Panc1 (cell line): ENCODE results near the gene NPPB. TPM values are rescaled to one million over a fixed set of nuclear protein-coding genes. Genes with fewer than 3 reads are reported as not detected.

Source experiments
- ATAC-seq: fragments of 200-7000 bp; cut with Tn5 transposase; 2 replicates; pipeline ENCODE4 v1.9.1; 2020; ENCODE audit warnings: mild to moderate bottlenecking, moderate library complexity
- BruUV-seq: library from RNA; stranded (reverse); fragments of 400-500 nt; replicated peaks from 2 replicates; lab custom pipeline; 2021; lab: Mats Ljungman, UMichigan
- CTCF ChIA-PET: fragments of 300-600 bp; sonication (Branson Sonifier 250); formaldehyde crosslinking; loops from one replicate; lab custom pipeline; 2022; ENCODE audit warnings: antibody characterized with exemption; lab: Charles Lee
- POLR2A ChIA-PET: fragments of 300-600 bp; sonication (Branson Sonifier 250); formaldehyde crosslinking; loops from one replicate; lab custom pipeline; 2022; ENCODE audit warnings: antibody characterized with exemption; lab: Charles Lee
- DNase-seq: peaks from one replicate; pipeline ENCODE4 v3.0.0-alpha.2; 2010; ENCODE audit warnings: low read depth, low spot score
- H3K27ac ChIP-seq: 2 replicates; pipeline ENCODE4 v1.5.1; 2011; ENCODE audit warnings: mild to moderate bottlenecking, low read length, inconsistent platforms
- H3K27me3 ChIP-seq: fragments of 200-500 bp; sonication (Bioruptor generic); 2 replicates; pipeline ENCODE4 v1.6.0; 2014; ENCODE audit warnings: low read length, inconsistent platforms; ENCODE audit not compliant: control insufficient read depth, insufficient read depth
- H3K36me3 ChIP-seq: fragments of 200-500 bp; sonication (Bioruptor generic); 2 replicates; pipeline ENCODE4 v1.5.1; 2014; ENCODE audit warnings: inconsistent platforms, mild to moderate bottlenecking, low read length, moderate library complexity; ENCODE audit not compliant: control insufficient read depth, insufficient read depth
- H3K4me1 ChIP-seq: 2 replicates; pipeline ENCODE4 v1.5.1; 2011; ENCODE audit warnings: inconsistent platforms, mild to moderate bottlenecking, low read length, moderate library complexity; ENCODE audit not compliant: control insufficient read depth, insufficient read depth
- H3K4me3 ChIP-seq, 2 experiments: 2 replicates each; pipeline ENCODE4 v1.5.1; 2011 to 2012; ENCODE audit warnings: low read depth in 2 of 2, low read length in 2 of 2, mild to moderate bottlenecking in 2 of 2, inconsistent platforms in 1 of 2, moderate library complexity in 1 of 2
- H3K9me3 ChIP-seq: fragments of 200-500 bp; sonication (Bioruptor generic); 2 replicates; pipeline ENCODE4 v1.5.1; 2014; ENCODE audit warnings: low read depth, mild to moderate bottlenecking, inconsistent platforms, low read length, moderate library complexity; ENCODE audit not compliant: control insufficient read depth, insufficient read depth
- POLR2AphosphoS5 ChIP-seq: IDR thresholded peaks from 2 replicates; pipeline ENCODE4 v1.6.1; 2012; ENCODE audit warnings: mild to moderate bottlenecking, low read depth, low read length, moderate library complexity
- SIN3A ChIP-seq: IDR thresholded peaks from 2 replicates; pipeline ENCODE4 v1.6.1; 2012; ENCODE audit warnings: low read depth, mild to moderate bottlenecking, low read length, moderate library complexity, borderline replicate concordance; ENCODE audit not compliant: insufficient read depth
- TCF7L2 ChIP-seq: IDR thresholded peaks from 2 replicates; pipeline ENCODE4 v1.6.1; 2011; ENCODE audit warnings: mild to moderate bottlenecking, low read depth, low read length, inconsistent platforms
- in situ Hi-C: cut with HindIII; loops from 2 replicates; pipeline ENCODE4 v1.10.0; 2016; ENCODE audit warnings: low sequenced_read_pairs, low pct_unique_long_range_greater_than_20kb
- intact Hi-C: fragments of 100-400 bp; cut with micrococcal nuclease; formaldehyde crosslinking; loops from one replicate; pipeline ENCODE4 v1.10.0; 2022; ENCODE audit not compliant: unreplicated experiment
- total RNA-seq: library from RNA; stranded (reverse); gene quantifications from one replicate; pipeline ENCODE4 v1.2.1, GENCODE V29; 2021; ENCODE audit not compliant: unreplicated experiment
- TF ChIP-seq, protein P1 (sequence below), 2 experiments: IDR thresholded peaks; 2 replicates each; pipeline ENCODE4 v1.6.1; 2011 to 2012; ENCODE audit warnings: low read depth in 2 of 2, control low read depth in 1 of 2, low read length in 1 of 2, mild to moderate bottlenecking in 1 of 2, moderate library complexity in 1 of 2; ENCODE audit not compliant: insufficient read depth in 1 of 2
- TF ChIP-seq, protein P2 (sequence below): fragments of 450-650 bp; IDR thresholded peaks from 2 replicates; pipeline ENCODE4 v1.5.1; 2017; ENCODE audit warnings: mild to moderate bottlenecking

The NPPB gene
- total RNA-seq, 1 experiment from 2014 or later, result not detected

DNA sequence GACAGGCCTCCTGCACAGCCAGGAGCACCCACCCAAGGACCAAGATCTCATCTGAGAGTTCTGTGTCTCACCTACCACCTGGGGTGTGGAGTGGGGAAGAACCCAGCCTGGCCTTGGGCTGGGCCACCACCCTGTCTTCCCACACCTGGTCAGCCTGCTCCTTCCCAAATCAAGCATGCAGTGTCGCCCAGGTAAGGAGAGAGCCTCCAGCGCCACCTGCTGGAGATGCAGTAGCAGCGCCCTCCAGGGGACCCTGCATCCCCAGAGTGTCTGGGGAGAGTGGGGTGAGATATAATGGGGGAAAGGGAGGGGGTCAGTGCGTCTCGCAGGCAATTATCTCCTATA, 35.1 kb upstream of the NPPB start:
- no TSS peak for BruUV-seq
- ChIA-PET CTCF (no interaction called here), POLR2A (no interaction called here)
- in situ Hi-C loops (no loop called here), intact Hi-C loops (loop anchor here (2.0 kb wide), 1 partner anchor 55 kb away; no protein-coding TSS in a partner anchor)
- DNase-seq (peak; percentile 35), ATAC-seq (peak; percentile 90)
- H3K36me3 ChIP-seq, result no peaks in the 10 kb centered on the region
- H3K27ac ChIP-seq, result no peak overlapping the region
- H3K4me3 ChIP-seq, result no peak overlapping the region
- H3K4me1 ChIP-seq, result no peaks in the 10 kb centered on the region
- TF ChIP-seq, protein P1, sequence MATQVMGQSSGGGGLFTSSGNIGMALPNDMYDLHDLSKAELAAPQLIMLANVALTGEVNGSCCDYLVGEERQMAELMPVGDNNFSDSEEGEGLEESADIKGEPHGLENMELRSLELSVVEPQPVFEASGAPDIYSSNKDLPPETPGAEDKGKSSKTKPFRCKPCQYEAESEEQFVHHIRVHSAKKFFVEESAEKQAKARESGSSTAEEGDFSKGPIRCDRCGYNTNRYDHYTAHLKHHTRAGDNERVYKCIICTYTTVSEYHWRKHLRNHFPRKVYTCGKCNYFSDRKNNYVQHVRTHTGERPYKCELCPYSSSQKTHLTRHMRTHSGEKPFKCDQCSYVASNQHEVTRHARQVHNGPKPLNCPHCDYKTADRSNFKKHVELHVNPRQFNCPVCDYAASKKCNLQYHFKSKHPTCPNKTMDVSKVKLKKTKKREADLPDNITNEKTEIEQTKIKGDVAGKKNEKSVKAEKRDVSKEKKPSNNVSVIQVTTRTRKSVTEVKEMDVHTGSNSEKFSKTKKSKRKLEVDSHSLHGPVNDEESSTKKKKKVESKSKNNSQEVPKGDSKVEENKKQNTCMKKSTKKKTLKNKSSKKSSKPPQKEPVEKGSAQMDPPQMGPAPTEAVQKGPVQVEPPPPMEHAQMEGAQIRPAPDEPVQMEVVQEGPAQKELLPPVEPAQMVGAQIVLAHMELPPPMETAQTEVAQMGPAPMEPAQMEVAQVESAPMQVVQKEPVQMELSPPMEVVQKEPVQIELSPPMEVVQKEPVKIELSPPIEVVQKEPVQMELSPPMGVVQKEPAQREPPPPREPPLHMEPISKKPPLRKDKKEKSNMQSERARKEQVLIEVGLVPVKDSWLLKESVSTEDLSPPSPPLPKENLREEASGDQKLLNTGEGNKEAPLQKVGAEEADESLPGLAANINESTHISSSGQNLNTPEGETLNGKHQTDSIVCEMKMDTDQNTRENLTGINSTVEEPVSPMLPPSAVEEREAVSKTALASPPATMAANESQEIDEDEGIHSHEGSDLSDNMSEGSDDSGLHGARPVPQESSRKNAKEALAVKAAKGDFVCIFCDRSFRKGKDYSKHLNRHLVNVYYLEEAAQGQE (IDR thresholded peaks at IDR 0.05; ENCODE audit: insufficient read depth in 1 of 2, low read depth in 2 of 2, low read length in 1 of 2), result peak in 1 of 2 experiments; percentile 72; a peak in 2 of 4 replicates
- TF ChIP-seq POLR2AphosphoS5, result no peak
- TF ChIP-seq, protein P2, sequence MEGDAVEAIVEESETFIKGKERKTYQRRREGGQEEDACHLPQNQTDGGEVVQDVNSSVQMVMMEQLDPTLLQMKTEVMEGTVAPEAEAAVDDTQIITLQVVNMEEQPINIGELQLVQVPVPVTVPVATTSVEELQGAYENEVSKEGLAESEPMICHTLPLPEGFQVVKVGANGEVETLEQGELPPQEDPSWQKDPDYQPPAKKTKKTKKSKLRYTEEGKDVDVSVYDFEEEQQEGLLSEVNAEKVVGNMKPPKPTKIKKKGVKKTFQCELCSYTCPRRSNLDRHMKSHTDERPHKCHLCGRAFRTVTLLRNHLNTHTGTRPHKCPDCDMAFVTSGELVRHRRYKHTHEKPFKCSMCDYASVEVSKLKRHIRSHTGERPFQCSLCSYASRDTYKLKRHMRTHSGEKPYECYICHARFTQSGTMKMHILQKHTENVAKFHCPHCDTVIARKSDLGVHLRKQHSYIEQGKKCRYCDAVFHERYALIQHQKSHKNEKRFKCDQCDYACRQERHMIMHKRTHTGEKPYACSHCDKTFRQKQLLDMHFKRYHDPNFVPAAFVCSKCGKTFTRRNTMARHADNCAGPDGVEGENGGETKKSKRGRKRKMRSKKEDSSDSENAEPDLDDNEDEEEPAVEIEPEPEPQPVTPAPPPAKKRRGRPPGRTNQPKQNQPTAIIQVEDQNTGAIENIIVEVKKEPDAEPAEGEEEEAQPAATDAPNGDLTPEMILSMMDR, result peak; percentile 95
- no peaks in the 10 kb centered on the region for H3K27me3 ChIP-seq
- H3K9me3 ChIP-seq, result no peaks in the 10 kb centered on the region

DNA sequence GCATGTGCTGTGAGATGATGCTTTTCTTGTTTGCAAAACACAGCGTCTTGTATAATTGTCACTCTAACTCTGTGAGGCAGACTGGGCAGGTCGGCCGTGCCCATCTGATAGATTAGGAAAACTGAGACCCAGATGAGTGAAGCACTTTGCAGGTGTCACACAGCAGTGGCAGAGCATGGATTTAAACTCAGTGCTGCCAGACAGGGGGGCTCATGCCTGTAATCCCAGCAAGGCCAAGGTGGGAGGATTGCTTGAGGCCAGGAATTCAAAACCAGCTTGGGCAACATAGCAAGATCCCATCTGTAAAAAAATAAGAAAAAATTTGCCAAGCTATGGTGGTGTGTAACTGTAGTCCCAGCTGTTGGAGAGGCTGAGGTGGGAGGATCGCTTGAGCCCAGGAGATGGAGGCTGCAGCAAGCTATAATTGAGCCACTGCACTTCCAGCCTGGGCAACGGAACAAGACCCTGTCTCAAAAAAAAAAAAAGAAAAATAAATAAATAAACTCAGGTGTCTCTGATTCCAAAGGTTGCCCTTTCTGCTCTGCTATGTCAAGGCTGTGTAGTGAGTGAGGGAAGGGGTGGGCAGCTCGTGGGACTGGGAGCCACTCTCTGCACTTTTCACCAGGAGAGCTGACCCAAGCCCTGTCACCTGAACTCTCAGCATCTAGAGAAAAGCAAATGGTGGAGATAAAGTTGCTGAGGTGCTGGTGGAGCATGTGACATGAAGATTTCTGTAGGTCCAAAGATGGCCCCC, 32.9 kb upstream of the NPPB start:
- H3K27ac ChIP-seq, result no peak overlapping the region
- H3K27me3 ChIP-seq, result no peaks in the 10 kb centered on the region
- no peak overlapping the region for H3K4me3 ChIP-seq
- DNase-seq, result no peak
- in situ Hi-C loops (no loop called here), intact Hi-C loops (loop anchor here (2.0 kb wide), 1 partner anchor 53 kb away; no protein-coding TSS in a partner anchor)
- CTCF ChIA-PET, result interaction anchor here (1.2 to 1.3 kb wide), 2 partner anchors 16 to 53 kb away, joined by 3 to 6 read pairs; no protein-coding TSS in a partner anchor
- POLR2A ChIA-PET, result interaction anchor here (0.7 to 1.5 kb wide), 3 partner anchors 9 to 534 kb away, joined by 6 to 15 read pairs (median 9); no protein-coding TSS in a partner anchor
- TF ChIP-seq SIN3A (no peak), POLR2AphosphoS5 (no peak), TCF7L2 (no peak)
- TF ChIP-seq, protein P2, result no peak
- TF ChIP-seq, protein P1 (IDR thresholded peaks at IDR 0.05; ENCODE audit: insufficient read depth in 1 of 2, low read depth in 2 of 2, low read length in 1 of 2), result no peak
- no peak for ATAC-seq
- H3K36me3 ChIP-seq, result no peaks in the 10 kb centered on the region
- no TSS peak for BruUV-seq
- no peaks in the 10 kb centered on the region for H3K4me1 ChIP-seq
- no peaks in the 10 kb centered on the region for H3K9me3 ChIP-seq
